ENCODE results near the gene YJEFN3.

DNA sequence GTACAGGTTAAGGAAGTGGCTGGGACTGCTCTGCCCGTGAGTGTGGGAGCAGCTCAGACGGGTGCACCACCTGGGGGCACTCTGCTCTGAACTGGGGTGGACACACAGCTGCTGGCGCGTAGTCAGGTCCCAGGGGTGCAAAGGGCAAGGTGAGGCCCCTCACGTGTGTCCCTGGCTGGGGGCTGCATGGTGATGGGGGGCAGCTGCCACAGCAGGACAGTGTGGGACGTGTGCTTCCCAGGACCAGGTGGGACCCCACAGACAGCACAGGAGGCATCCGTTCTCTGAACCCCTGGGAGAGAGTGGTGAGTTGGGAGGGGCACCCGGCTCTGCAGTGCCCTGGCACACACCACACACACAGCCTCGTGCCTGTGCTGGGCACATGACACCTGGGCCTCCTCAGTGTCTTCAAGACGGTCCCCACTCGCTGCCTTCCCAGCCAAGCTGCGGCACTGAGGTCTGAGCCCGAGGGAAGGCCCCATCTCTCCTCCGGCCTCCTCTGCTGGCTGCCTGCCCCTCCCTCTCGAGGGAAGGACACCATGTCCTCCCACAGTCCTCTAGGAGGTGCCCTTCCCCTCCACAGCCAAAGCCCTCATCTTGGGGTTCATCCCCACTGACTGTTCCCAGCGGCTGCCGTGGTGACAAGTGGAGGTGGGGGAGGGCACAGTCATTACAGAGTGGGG, 34.1 kb downstream of the YJEFN3 start:
- TF ChIP-seq, protein P1, sequence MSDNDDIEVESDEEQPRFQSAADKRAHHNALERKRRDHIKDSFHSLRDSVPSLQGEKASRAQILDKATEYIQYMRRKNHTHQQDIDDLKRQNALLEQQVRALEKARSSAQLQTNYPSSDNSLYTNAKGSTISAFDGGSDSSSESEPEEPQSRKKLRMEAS (IDR thresholded peaks at IDR 0.05): no peak
- TF ChIP-seq SP1 (IDR thresholded peaks at IDR 0.05): no peak
- TF ChIP-seq, protein P2, sequence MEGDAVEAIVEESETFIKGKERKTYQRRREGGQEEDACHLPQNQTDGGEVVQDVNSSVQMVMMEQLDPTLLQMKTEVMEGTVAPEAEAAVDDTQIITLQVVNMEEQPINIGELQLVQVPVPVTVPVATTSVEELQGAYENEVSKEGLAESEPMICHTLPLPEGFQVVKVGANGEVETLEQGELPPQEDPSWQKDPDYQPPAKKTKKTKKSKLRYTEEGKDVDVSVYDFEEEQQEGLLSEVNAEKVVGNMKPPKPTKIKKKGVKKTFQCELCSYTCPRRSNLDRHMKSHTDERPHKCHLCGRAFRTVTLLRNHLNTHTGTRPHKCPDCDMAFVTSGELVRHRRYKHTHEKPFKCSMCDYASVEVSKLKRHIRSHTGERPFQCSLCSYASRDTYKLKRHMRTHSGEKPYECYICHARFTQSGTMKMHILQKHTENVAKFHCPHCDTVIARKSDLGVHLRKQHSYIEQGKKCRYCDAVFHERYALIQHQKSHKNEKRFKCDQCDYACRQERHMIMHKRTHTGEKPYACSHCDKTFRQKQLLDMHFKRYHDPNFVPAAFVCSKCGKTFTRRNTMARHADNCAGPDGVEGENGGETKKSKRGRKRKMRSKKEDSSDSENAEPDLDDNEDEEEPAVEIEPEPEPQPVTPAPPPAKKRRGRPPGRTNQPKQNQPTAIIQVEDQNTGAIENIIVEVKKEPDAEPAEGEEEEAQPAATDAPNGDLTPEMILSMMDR (IDR thresholded peaks at IDR 0.05; ENCODE audit: low read depth, low read length, missing input control): no peak
- no peak for TF ChIP-seq GABPA (IDR thresholded peaks at IDR 0.05 in 1 of 2, conservative IDR thresholded peaks at IDR 0.05 in 1 of 2)
- TF ChIP-seq HNF4A (conservative IDR thresholded peaks at IDR 0.05): no peak
- no peak for TF ChIP-seq JUND (IDR thresholded peaks at IDR 0.05)
- TF ChIP-seq TAF1 (conservative IDR thresholded peaks at IDR 0.05): no peak
- no peak for TF ChIP-seq YY1 (IDR thresholded peaks at IDR 0.05)
- TF ChIP-seq, protein P3, sequence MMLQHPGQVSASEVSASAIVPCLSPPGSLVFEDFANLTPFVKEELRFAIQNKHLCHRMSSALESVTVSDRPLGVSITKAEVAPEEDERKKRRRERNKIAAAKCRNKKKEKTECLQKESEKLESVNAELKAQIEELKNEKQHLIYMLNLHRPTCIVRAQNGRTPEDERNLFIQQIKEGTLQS (IDR thresholded peaks at IDR 0.05): no peak
- TF ChIP-seq, protein P4, sequence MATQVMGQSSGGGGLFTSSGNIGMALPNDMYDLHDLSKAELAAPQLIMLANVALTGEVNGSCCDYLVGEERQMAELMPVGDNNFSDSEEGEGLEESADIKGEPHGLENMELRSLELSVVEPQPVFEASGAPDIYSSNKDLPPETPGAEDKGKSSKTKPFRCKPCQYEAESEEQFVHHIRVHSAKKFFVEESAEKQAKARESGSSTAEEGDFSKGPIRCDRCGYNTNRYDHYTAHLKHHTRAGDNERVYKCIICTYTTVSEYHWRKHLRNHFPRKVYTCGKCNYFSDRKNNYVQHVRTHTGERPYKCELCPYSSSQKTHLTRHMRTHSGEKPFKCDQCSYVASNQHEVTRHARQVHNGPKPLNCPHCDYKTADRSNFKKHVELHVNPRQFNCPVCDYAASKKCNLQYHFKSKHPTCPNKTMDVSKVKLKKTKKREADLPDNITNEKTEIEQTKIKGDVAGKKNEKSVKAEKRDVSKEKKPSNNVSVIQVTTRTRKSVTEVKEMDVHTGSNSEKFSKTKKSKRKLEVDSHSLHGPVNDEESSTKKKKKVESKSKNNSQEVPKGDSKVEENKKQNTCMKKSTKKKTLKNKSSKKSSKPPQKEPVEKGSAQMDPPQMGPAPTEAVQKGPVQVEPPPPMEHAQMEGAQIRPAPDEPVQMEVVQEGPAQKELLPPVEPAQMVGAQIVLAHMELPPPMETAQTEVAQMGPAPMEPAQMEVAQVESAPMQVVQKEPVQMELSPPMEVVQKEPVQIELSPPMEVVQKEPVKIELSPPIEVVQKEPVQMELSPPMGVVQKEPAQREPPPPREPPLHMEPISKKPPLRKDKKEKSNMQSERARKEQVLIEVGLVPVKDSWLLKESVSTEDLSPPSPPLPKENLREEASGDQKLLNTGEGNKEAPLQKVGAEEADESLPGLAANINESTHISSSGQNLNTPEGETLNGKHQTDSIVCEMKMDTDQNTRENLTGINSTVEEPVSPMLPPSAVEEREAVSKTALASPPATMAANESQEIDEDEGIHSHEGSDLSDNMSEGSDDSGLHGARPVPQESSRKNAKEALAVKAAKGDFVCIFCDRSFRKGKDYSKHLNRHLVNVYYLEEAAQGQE (IDR thresholded peaks at IDR 0.05): no peak
- no peak for TF ChIP-seq RAD21 (IDR thresholded peaks at IDR 0.05)
- TF ChIP-seq, protein P5, sequence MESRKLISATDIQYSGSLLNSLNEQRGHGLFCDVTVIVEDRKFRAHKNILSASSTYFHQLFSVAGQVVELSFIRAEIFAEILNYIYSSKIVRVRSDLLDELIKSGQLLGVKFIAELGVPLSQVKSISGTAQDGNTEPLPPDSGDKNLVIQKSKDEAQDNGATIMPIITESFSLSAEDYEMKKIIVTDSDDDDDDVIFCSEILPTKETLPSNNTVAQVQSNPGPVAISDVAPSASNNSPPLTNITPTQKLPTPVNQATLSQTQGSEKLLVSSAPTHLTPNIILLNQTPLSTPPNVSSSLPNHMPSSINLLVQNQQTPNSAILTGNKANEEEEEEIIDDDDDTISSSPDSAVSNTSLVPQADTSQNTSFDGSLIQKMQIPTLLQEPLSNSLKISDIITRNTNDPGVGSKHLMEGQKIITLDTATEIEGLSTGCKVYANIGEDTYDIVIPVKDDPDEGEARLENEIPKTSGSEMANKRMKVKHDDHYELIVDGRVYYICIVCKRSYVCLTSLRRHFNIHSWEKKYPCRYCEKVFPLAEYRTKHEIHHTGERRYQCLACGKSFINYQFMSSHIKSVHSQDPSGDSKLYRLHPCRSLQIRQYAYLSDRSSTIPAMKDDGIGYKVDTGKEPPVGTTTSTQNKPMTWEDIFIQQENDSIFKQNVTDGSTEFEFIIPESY (IDR thresholded peaks at IDR 0.05): no peak
- TF ChIP-seq NR2F2 (IDR thresholded peaks at IDR 0.05): no peak
- no peak for TF ChIP-seq FOXA1 (IDR thresholded peaks at IDR 0.05)
